ENCODE measurements around the gene GNPAT.

The GNPAT gene

GRCh38 chr1:231233735-231234417, 7.1 kb upstream of the GNPAT start:
- TF ChIP-seq, protein P1, sequence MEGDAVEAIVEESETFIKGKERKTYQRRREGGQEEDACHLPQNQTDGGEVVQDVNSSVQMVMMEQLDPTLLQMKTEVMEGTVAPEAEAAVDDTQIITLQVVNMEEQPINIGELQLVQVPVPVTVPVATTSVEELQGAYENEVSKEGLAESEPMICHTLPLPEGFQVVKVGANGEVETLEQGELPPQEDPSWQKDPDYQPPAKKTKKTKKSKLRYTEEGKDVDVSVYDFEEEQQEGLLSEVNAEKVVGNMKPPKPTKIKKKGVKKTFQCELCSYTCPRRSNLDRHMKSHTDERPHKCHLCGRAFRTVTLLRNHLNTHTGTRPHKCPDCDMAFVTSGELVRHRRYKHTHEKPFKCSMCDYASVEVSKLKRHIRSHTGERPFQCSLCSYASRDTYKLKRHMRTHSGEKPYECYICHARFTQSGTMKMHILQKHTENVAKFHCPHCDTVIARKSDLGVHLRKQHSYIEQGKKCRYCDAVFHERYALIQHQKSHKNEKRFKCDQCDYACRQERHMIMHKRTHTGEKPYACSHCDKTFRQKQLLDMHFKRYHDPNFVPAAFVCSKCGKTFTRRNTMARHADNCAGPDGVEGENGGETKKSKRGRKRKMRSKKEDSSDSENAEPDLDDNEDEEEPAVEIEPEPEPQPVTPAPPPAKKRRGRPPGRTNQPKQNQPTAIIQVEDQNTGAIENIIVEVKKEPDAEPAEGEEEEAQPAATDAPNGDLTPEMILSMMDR (IDR thresholded peaks at IDR 0.05; ENCODE audit: insufficient read depth, low read length, poor library complexity, severe bottlenecking), result no peak
- Histone ChIP-seq H3K36me3 (ENCODE audit: control insufficient read depth, insufficient read depth, low read length) (peaks cover 9% of the 10 kb centered on the region), H3K4me3 (replicated peaks; ENCODE audit: low read depth, low read length) (no peak overlapping the region), H3K27me3 (replicated peaks; ENCODE audit: control insufficient read depth, insufficient read depth, low read length) (no peaks in the 10 kb centered on the region)
- no peak for DNase-seq (ENCODE audit: extremely low read depth, insufficient read length)

GRCh38 chr1:231234506-231234905, 6.5 kb upstream of the GNPAT start:
- H3K4me3 ChIP-seq (replicated peaks; ENCODE audit: low read depth, low read length), result no peak overlapping the region
- DNase-seq (ENCODE audit: extremely low read depth, insufficient read length), result no peak
- H3K27me3 ChIP-seq (replicated peaks; ENCODE audit: control insufficient read depth, insufficient read depth, low read length), result no peaks in the 10 kb centered on the region
- TF ChIP-seq, protein P1 (IDR thresholded peaks at IDR 0.05; ENCODE audit: insufficient read depth, low read length, poor library complexity, severe bottlenecking), result no peak
- peaks cover 9% of the 10 kb centered on the region for H3K36me3 ChIP-seq (ENCODE audit: control insufficient read depth, insufficient read depth, low read length)

- H3K27me3 ChIP-seq (replicated peaks; ENCODE audit: control insufficient read depth, insufficient read depth, low read length), result no peaks in the 10 kb centered on the region
- no peak overlapping the region for H3K4me3 ChIP-seq (replicated peaks; ENCODE audit: low read depth, low read length)
- TF ChIP-seq, protein P1 (IDR thresholded peaks at IDR 0.05; ENCODE audit: insufficient read depth, low read length, poor library complexity, severe bottlenecking), result no peak
- H3K36me3 ChIP-seq (ENCODE audit: control insufficient read depth, insufficient read depth, low read length), result peaks cover 9% of the 10 kb centered on the region
- DNase-seq (ENCODE audit: extremely low read depth, insufficient read length), result no peak
Measured at GRCh38 chr1:231235526-231236207, 5.3 kb upstream of the GNPAT start.

DNA sequence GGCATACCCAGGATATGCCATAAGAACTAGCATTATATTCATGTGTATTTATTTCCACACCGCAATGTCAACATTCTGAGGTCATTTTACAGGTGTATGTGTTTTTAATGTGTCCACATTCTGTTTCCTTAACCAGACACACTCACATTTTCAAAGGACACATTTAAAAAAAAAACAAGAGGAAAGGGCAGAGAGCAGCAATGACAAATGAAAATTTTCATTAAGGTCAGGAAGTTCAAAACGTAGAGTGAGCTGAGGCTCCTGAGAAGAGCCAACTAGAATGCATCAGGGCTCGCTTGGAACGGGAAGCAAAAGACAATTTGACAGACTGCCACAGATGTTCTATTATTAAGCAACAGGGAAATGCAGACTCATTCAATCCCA, 4.8 kb upstream of the GNPAT start:
- TF ChIP-seq, protein P1 (IDR thresholded peaks at IDR 0.05; ENCODE audit: insufficient read depth, low read length, poor library complexity, severe bottlenecking), result no peak
- no peak for DNase-seq (ENCODE audit: extremely low read depth, insufficient read length)
- Histone ChIP-seq H3K27me3 (replicated peaks; ENCODE audit: control insufficient read depth, insufficient read depth, low read length) (no peaks in the 10 kb centered on the region), H3K4me3 (replicated peaks; ENCODE audit: low read depth, low read length) (no peak overlapping the region), H3K36me3 (ENCODE audit: control insufficient read depth, insufficient read depth, low read length) (peaks cover 8% of the 10 kb centered on the region; the same call in 1 of the 2 replicates)

GRCh38 chr1:231236938-231237337, 4.1 kb upstream of the GNPAT start:
- Histone ChIP-seq H3K4me3 (replicated peaks; ENCODE audit: low read depth, low read length) (no peak overlapping the region), H3K27me3 (replicated peaks; ENCODE audit: control insufficient read depth, insufficient read depth, low read length) (no peaks in the 10 kb centered on the region), H3K36me3 (ENCODE audit: control insufficient read depth, insufficient read depth, low read length) (peaks cover 8% of the 10 kb centered on the region; the same call in 1 of the 2 replicates)
- no peak for DNase-seq (ENCODE audit: extremely low read depth, insufficient read length)
- TF ChIP-seq, protein P1 (IDR thresholded peaks at IDR 0.05; ENCODE audit: insufficient read depth, low read length, poor library complexity, severe bottlenecking), result no peak
